Keratinocyte (primary cell): ENCODE data around the gene RAB43. TPM values are rescaled to one million over a fixed set of nuclear protein-coding genes. Genes with fewer than 3 reads are reported as not detected.
A peak's percentile ranks its signal among the peaks of the same experiment; 100 is the strongest.

Source experiments
- DNase-seq: peaks from one replicate; pipeline ENCODE4 v3.0.0-alpha.2; 2011; ENCODE audit warnings: low read depth, missing footprints, low spot score
- FAIRE-seq: peaks from 2 replicates; lab custom pipeline; 2011; peaks lifted over from hg19 to GRCh38; lab: Jason Lieb, UNC
- H2AFZ ChIP-seq: 2 replicates; pipeline ENCODE4 v1.6.0; 2012; ENCODE audit warnings: low read length, control low read depth, inconsistent platforms; ENCODE audit not compliant: control insufficient read depth
- H3K27ac ChIP-seq: 2 replicates; pipeline ENCODE4 v1.5.1; 2011; ENCODE audit warnings: low read length; ENCODE audit not compliant: control insufficient read depth, insufficient read depth
- H3K27me3 ChIP-seq: 3 replicates; pipeline ENCODE4 v1.6.0; 2011; ENCODE audit warnings: low read length; ENCODE audit not compliant: control insufficient read depth, insufficient read depth; ENCODE audit errors: extremely low read depth
- H3K36me3 ChIP-seq, 2 experiments: 2 replicates in 1 of 2; 3 replicates in 1 of 2; pipeline ENCODE4 v1.5.1; 2011; ENCODE audit warnings: low read length in 2 of 2, mild to moderate bottlenecking in 1 of 2; ENCODE audit not compliant: control insufficient read depth in 2 of 2, insufficient read depth in 2 of 2; ENCODE audit errors: extremely low read depth in 1 of 2
- H3K4me1 ChIP-seq: 3 replicates; pipeline ENCODE4 v1.5.1; 2011; ENCODE audit warnings: low read length; ENCODE audit not compliant: control insufficient read depth, insufficient read depth; ENCODE audit errors: extremely low read depth
- H3K4me2 ChIP-seq: 3 replicates; pipeline ENCODE4 v1.6.0; 2011; ENCODE audit warnings: low read depth, low read length; ENCODE audit not compliant: control insufficient read depth, insufficient read depth; ENCODE audit errors: extremely low read depth
- H3K4me3 ChIP-seq, 3 experiments: fragments of 200-600 bp in 1 of 3; sonication (generic) in 1 of 3; 2 replicates in 2 of 3; 3 replicates in 1 of 3; pipeline ENCODE4 v1.5.1; 2011 to 2016; ENCODE audit warnings: low read length in 3 of 3, mild to moderate bottlenecking in 3 of 3, control low read depth in 2 of 3, inconsistent platforms in 1 of 3, low read depth in 1 of 3, mixed read lengths in 1 of 3, mixed run types in 1 of 3, moderate library complexity in 1 of 3; ENCODE audit not compliant: control insufficient read depth in 2 of 3, insufficient read depth in 2 of 3; ENCODE audit errors: extremely low read depth in 1 of 3
- H3K79me2 ChIP-seq: 2 replicates; pipeline ENCODE4 v1.6.0; 2012; ENCODE audit warnings: low read length; ENCODE audit not compliant: control insufficient read depth, insufficient read depth
- H3K9ac ChIP-seq: 3 replicates; pipeline ENCODE4 v1.6.0; 2011; ENCODE audit warnings: low read length; ENCODE audit not compliant: control insufficient read depth, insufficient read depth; ENCODE audit errors: extremely low read depth
- H3K9me1 ChIP-seq: 3 replicates; pipeline ENCODE4 v1.6.0; 2011; ENCODE audit warnings: low read length; ENCODE audit not compliant: control insufficient read depth, insufficient read depth; ENCODE audit errors: extremely low read depth
- H3K9me3 ChIP-seq: 2 replicates; pipeline ENCODE4 v1.5.1; 2012; ENCODE audit warnings: low read depth, low read length; ENCODE audit not compliant: control insufficient read depth
- H4K20me1 ChIP-seq: 3 replicates; pipeline ENCODE4 v1.6.0; 2011; ENCODE audit warnings: low read length; ENCODE audit not compliant: control insufficient read depth, insufficient read depth; ENCODE audit errors: extremely low read depth
- CTCF ChIP-seq, 3 experiments: IDR thresholded peaks in 1 of 3; conservative IDR thresholded peaks in 1 of 3; optimal IDR thresholded peaks in 1 of 3; 2 replicates in 2 of 3; 3 replicates in 1 of 3; pipeline versions ENCODE3 to v1.5.1; 2011; ENCODE audit warnings: low read length in 3 of 3, mild to moderate bottlenecking in 3 of 3, moderate library complexity in 2 of 3, control low read depth in 1 of 3, inconsistent platforms in 1 of 3; ENCODE audit not compliant: insufficient read depth in 2 of 3; ENCODE audit errors: extremely low read depth in 1 of 3
- EZH2 ChIP-seq: IDR thresholded peaks from one replicate; pipeline ENCODE4 v1.6.1; 2012; ENCODE audit warnings: inconsistent platforms, mild to moderate bottlenecking, low read length, moderate library complexity
- dilution Hi-C: fragments of 300-500 bp; cut with MboI; formaldehyde crosslinking; loops from one replicate; pipeline ENCODE4 v1.7.0; 2020; ENCODE audit warnings: low sequenced_read_pairs; ENCODE audit not compliant: extremely low pct_ligation_motif_present
- polyA plus RNA-seq, 5 experiments: library from polyadenylated mRNA; depleted of rRNA in 3 of 5; stranded (reverse) in 3 of 5; stranded (forward) in 1 of 5; unstranded in 1 of 5; fragments of >200 nt; gene quantifications; 1 replicate in 1 of 5; 2 replicates in 3 of 5; 3 replicates in 1 of 5; pipeline versions ENCODE4 v1.2.1 to v1.2.3, GENCODE V29; 2011 to 2012; ENCODE audit warnings: missing spikeins in 2 of 5, low read depth in 1 of 5, low replicate concordance in 1 of 5

Gene RAB43
- polyA plus RNA-seq, 1 donor (not counting 4 experiments of a cell fraction or from before 2014, with no cell fraction given) = 8.1 TPM

GRCh38 chr3:129078510-129078909 lies 43.1 kb downstream of the RAB43 start:
- TF ChIP-seq EZH2 (no peak), CTCF (optimal IDR thresholded peaks at IDR 0.05 in 1 of 3, IDR thresholded peaks at IDR 0.05 in 1 of 3, conservative IDR thresholded peaks at IDR 0.05 in 1 of 3; ENCODE audit: extremely low read depth in 1 of 3, insufficient read depth in 2 of 3, low read length in 3 of 3) (no peak)
- H3K27me3 ChIP-seq = no peaks in the 10 kb centered on the region
- H3K27ac ChIP-seq = no peak overlapping the region
- no peaks in the 10 kb centered on the region for H3K4me1 ChIP-seq
- H3K4me3 ChIP-seq = no peak overlapping the region
- no peak overlapping the region for H2AFZ ChIP-seq
- FAIRE-seq (no peak), DNase-seq (no peak)
- dilution Hi-C loops = loop anchor here (10.0 kb wide), 1 partner anchor 64 kb away; no protein-coding TSS in a partner anchor
- H3K79me2 ChIP-seq = no peaks in the 10 kb centered on the region
- H3K9ac ChIP-seq = no peak overlapping the region
- no peaks in the 10 kb centered on the region for H3K9me3 ChIP-seq
- no peaks in the 10 kb centered on the region for H4K20me1 ChIP-seq
- H3K36me3 ChIP-seq = no peaks in the 10 kb centered on the region
- no peak overlapping the region for H3K4me2 ChIP-seq
- H3K9me1 ChIP-seq = no peaks in the 10 kb centered on the region

- FAIRE-seq = peak; percentile 36
- Histone ChIP-seq H3K4me1 (no peaks in the 10 kb centered on the region), H3K4me2 (no peak overlapping the region), H2AFZ (no peak overlapping the region), H3K27ac (no peak overlapping the region), H3K36me3 (no peaks in the 10 kb centered on the region), H3K9me1 (no peaks in the 10 kb centered on the region), H4K20me1 (no peaks in the 10 kb centered on the region), H3K4me3 (no peak overlapping the region), H3K9me3 (no peaks in the 10 kb centered on the region), H3K9ac (no peak overlapping the region), H3K27me3 (no peaks in the 10 kb centered on the region), H3K79me2 (no peaks in the 10 kb centered on the region)
- TF ChIP-seq EZH2 (no peak), CTCF (optimal IDR thresholded peaks at IDR 0.05 in 1 of 3, IDR thresholded peaks at IDR 0.05 in 1 of 3, conservative IDR thresholded peaks at IDR 0.05 in 1 of 3; ENCODE audit: extremely low read depth in 1 of 3, insufficient read depth in 2 of 3, low read length in 3 of 3) (no peak)
- DNase-seq = no peak
- dilution Hi-C loops = loop anchor here (10.0 kb wide), 1 partner anchor 62 kb away; no protein-coding TSS in a partner anchor
Measured at GRCh38 chr3:129077222-129077621, 44.4 kb downstream of the RAB43 start.
